Measurements from ENCODE around the gene SMPD4.
"Not testable (repeated sequence)": the region's sequence is repeated elsewhere in the genome, so short reads cannot be mapped to it uniquely, and the experiment has no call there.

GRCh38 chr2:130187859-130188792 is 6.7 kb upstream of the SMPD4 start:
- TF ChIP-seq CTCF, POLR2A (IDR thresholded peaks at IDR 0.05): not testable (repeated sequence)

Data from esophagus squamous epithelium (tissue), 4 donors.